HepG2 (cell line): ENCODE data around the gene DTX2. TPM values are rescaled to one million over a fixed set of nuclear protein-coding genes. Genes with fewer than 3 reads are reported as not detected.

Experiments used
- ATAC-seq: fragments of 200-7000 bp; cut with Tn5 transposase; 3 replicates; pipeline ENCODE4 v1.9.1; 2020; ENCODE audit warnings: mild to moderate bottlenecking, moderate library complexity
- BruUV-seq: library from RNA; stranded (reverse); fragments of 400-500 nt; replicated peaks from 2 replicates; lab custom pipeline; 2021; lab: Mats Ljungman, UMichigan
- CTCF ChIA-PET: fragments of 300-600 bp; formaldehyde crosslinking; extraction: SDS; loops from one replicate; lab custom pipeline; 2021; ENCODE audit warnings: low total read pairs, inconsistent platforms, low intra/inter-chr PET ratio; lab: Yijun Ruan, JAX
- POLR2A ChIA-PET: fragments of 350-600 bp; sonication (Branson Sonifier 250); formaldehyde crosslinking; loops from one replicate; lab custom pipeline; 2020; ENCODE audit warnings: antibody characterized with exemption, inconsistent platforms; lab: Yijun Ruan, JAX
- DNase-seq: peaks from one replicate; pipeline ENCODE4 v3.0.0-alpha.2; 2015; ENCODE audit warnings: low spot score
- FAIRE-seq: peaks from 3 replicates; lab custom pipeline; 2011; peaks lifted over from hg19 to GRCh38; lab: Jason Lieb, UNC
- H2AFZ ChIP-seq: one replicate; pipeline ENCODE4 v1.6.1; 2011; ENCODE audit warnings: low read length, inconsistent platforms
- H3K27ac ChIP-seq: fragments of 300-600 bp; 3 replicates; pipeline ENCODE4 v1.8.0; 2011; ENCODE audit warnings: mixed run types, mild to moderate bottlenecking, mixed read lengths, low read length, inconsistent platforms; ENCODE audit not compliant: insufficient read depth; ENCODE audit errors: extremely low read length
- H3K27me3 ChIP-seq, 2 experiments: fragments of 200-600 bp in 1 of 2; 2 replicates in 1 of 2; 3 replicates in 1 of 2; pipeline versions ENCODE4 v1.6.0 to v1.8.0; 2011; ENCODE audit warnings: low read length in 2 of 2, mild to moderate bottlenecking in 2 of 2, moderate library complexity in 2 of 2, inconsistent platforms in 1 of 2; ENCODE audit not compliant: insufficient read depth in 2 of 2, control insufficient read depth in 1 of 2
- H3K36me3 ChIP-seq, 2 experiments: fragments of 200-600 bp in 1 of 2; replicated peaks in 1 of 2; 2 replicates in 1 of 2; 3 replicates in 1 of 2; pipeline versions ENCODE4 v1.5.1 to v1.8.0; 2011; ENCODE audit warnings: low read length in 2 of 2, inconsistent platforms in 1 of 2; ENCODE audit not compliant: insufficient read depth in 2 of 2, control insufficient read depth in 1 of 2
- H3K4me1 ChIP-seq: 2 replicates; pipeline ENCODE4 v1.5.1; 2012; ENCODE audit warnings: low read length, inconsistent platforms; ENCODE audit not compliant: insufficient read depth
- H3K4me2 ChIP-seq: 2 replicates; pipeline ENCODE4 v1.6.0; 2011; ENCODE audit warnings: low read depth, low read length, inconsistent platforms
- H3K4me3 ChIP-seq, 3 experiments: fragments of 200-600 bp in 1 of 3; sonication (generic), shearing (Covaris generic) in 1 of 3; replicated peaks in 1 of 3; 2 replicates each; pipeline ENCODE4 v1.5.1; 2011 to 2016; ENCODE audit warnings: low read length in 3 of 3, inconsistent platforms in 2 of 3, low read depth in 2 of 3, mild to moderate bottlenecking in 2 of 3, control low read depth in 1 of 3, mixed read lengths in 1 of 3; ENCODE audit not compliant: insufficient read depth in 1 of 3
- H3K79me2 ChIP-seq: one replicate; pipeline ENCODE4 v1.6.1; 2011; ENCODE audit warnings: low read length, inconsistent platforms; ENCODE audit not compliant: insufficient read depth
- H3K9ac ChIP-seq: 2 replicates; pipeline ENCODE4 v1.6.0; 2011; ENCODE audit warnings: mild to moderate bottlenecking, low read depth, low read length, inconsistent platforms; ENCODE audit not compliant: insufficient read depth
- H3K9me3 ChIP-seq: 2 replicates; pipeline ENCODE4 v1.5.1; 2012; ENCODE audit warnings: mild to moderate bottlenecking, low read length
- H4K20me1 ChIP-seq: 2 replicates; pipeline ENCODE4 v1.6.0; 2011; ENCODE audit warnings: inconsistent platforms, mild to moderate bottlenecking, low read length, moderate library complexity; ENCODE audit not compliant: insufficient read depth
- CREB3 ChIP-seq: sonication (generic); formaldehyde crosslinking; IDR thresholded peaks from 2 replicates; pipeline ENCODE4 v1.5.0; 2020; ENCODE audit warnings: missing genetic modification reagents
- EZH2 ChIP-seq: conservative IDR thresholded peaks from 2 replicates; pipeline ENCODE4 v1.6.1; 2012; ENCODE audit warnings: mild to moderate bottlenecking, low read depth, low read length, moderate library complexity
- GABPA ChIP-seq, 2 experiments: IDR thresholded peaks; 2 replicates each; pipeline ENCODE4 v1.6.1; 2011 to 2016; ENCODE audit warnings: low read depth in 2 of 2, low read length in 1 of 2, missing biosample characterization in 1 of 2, missing genetic modification characterization in 1 of 2
- KMT2A ChIP-seq: sonication (generic); formaldehyde crosslinking; IDR thresholded peaks from 2 replicates; pipeline ENCODE4 v1.4.0; 2020; ENCODE audit warnings: missing genetic modification reagents
- RFXANK ChIP-seq: IDR thresholded peaks from 2 replicates; pipeline ENCODE4 v1.6.1; 2016
- THAP7 ChIP-seq: sonication (generic); formaldehyde crosslinking; IDR thresholded peaks from 2 replicates; pipeline ENCODE4 v1.8.1; 2023; ENCODE audit warnings: mild to moderate bottlenecking, missing genetic modification reagents
- YEATS4 ChIP-seq: sonication (generic); formaldehyde crosslinking; IDR thresholded peaks from 2 replicates; pipeline ENCODE4 v1.4.0; 2020; ENCODE audit warnings: missing genetic modification reagents, borderline replicate concordance
- ZNF225 ChIP-seq: sonication (generic); formaldehyde crosslinking; IDR thresholded peaks from 2 replicates; pipeline ENCODE4 v1.4.0; 2020; ENCODE audit warnings: mild to moderate bottlenecking, missing genetic modification reagents
- ZNF563 ChIP-seq: sonication (generic); formaldehyde crosslinking; IDR thresholded peaks from 2 replicates; pipeline ENCODE4 v1.8.0; 2022; ENCODE audit warnings: mild to moderate bottlenecking, moderate library complexity, missing genetic modification reagents
- ZNF687 ChIP-seq: sonication (generic); formaldehyde crosslinking; IDR thresholded peaks from 2 replicates; pipeline ENCODE4 v1.5.1; 2020; ENCODE audit warnings: mild to moderate bottlenecking, missing genetic modification reagents, moderate library complexity
- ZNF792 ChIP-seq: IDR thresholded peaks from 2 replicates; pipeline ENCODE4 v1.6.1; 2016
- ZSCAN30 ChIP-seq: sonication (generic); formaldehyde crosslinking; IDR thresholded peaks from 2 replicates; pipeline ENCODE4 v1.5.0; 2020; ENCODE audit warnings: mild to moderate bottlenecking, missing genetic modification reagents
- WGBS: methylation state at CpG from one replicate; pipeline ENCODE4 v1.1.6; 2017; ENCODE audit warnings: low lambda C conversion rate; 5-methylcytosine and 5-hydroxymethylcytosine counted together
- in situ Hi-C: cut with HindIII; loops from 2 replicates; pipeline ENCODE4 v1.10.0; 2017; ENCODE audit warnings: low pct_unique_long_range_greater_than_20kb; ENCODE audit not compliant: extremely low pct_ligation_motif_present
- intact Hi-C: fragments of 100-400 bp; cut with micrococcal nuclease; formaldehyde crosslinking; loops from one replicate; pipeline ENCODE4 v1.10.0; 2022; ENCODE audit not compliant: unreplicated experiment
- polyA plus RNA-seq, 8 experiments: library from polyadenylated mRNA; depleted of rRNA in 3 of 8; stranded (reverse) in 7 of 8; unstranded in 1 of 8; fragments of >200 nt; fragmentation: Illumina TruSeq in 4 of 8; extraction: Trizol in 4 of 8; gene quantifications; 2 replicates each; pipeline versions ENCODE4 v1.2.1 to v1.2.3, GENCODE V29; 2011 to 2016; ENCODE audit warnings: low read depth in 4 of 8, missing spikeins in 1 of 8, mixed read lengths in 1 of 8; ENCODE audit not compliant: insufficient read depth in 1 of 8
- total RNA-seq, 5 experiments: library from RNA; depleted of rRNA; stranded (reverse); fragments of >200 nt; fragmentation: Illumina TruSeq; extraction: Trizol; gene quantifications; 2 replicates each; pipeline ENCODE4 v1.2.3, GENCODE V29; 2016; ENCODE audit warnings: low read depth in 1 of 5

The DTX2 gene
- total and polyA plus RNA-seq, 2 of the 13 experiments (the other 11 are each of a cell fraction or from before 2014, with no cell fraction given): 5.5 to 6.2 TPM

- no peak overlapping the region for H2AFZ ChIP-seq
- CTCF ChIA-PET: interaction anchor here (0.5 kb wide), 1 partner anchor 158 kb away, joined by 3 read pairs; no protein-coding TSS in a partner anchor
- H3K9ac ChIP-seq: no peak overlapping the region
- no peaks in the 10 kb centered on the region for H3K36me3 ChIP-seq
- BruUV-seq: no TSS peak
- TF ChIP-seq ZNF687 (no peak), CREB3 (no peak), ZNF225 (no peak), KMT2A (CRISPR knock-in tag) (no peak), ZSCAN30 (no peak), ZNF792 (CRISPR knock-in tag) (no peak), YEATS4 (CRISPR knock-in tag) (no peak), THAP7 (CRISPR knock-in tag) (no peak), EZH2 (no peak), RFXANK (CRISPR knock-in tag) (no peak), ZNF563 (no peak), GABPA (IDR thresholded peaks at IDR 0.05; ENCODE audit: low read depth, low read length) (no peak), GABPA (CRISPR knock-in tag; IDR thresholded peaks at IDR 0.05; ENCODE audit: low read depth) (no peak)
- H3K27me3 ChIP-seq: peaks cover 5 to 28% of the 10 kb centered on the region in 2 experiments; a peak in 3 of 5 replicates
- H3K9me3 ChIP-seq: no peaks in the 10 kb centered on the region
- no peak for DNase-seq
- 18% methylated on average over 5 of the region's 5 CpGs for WGBS
- in situ Hi-C loops: no loop called here
- intact Hi-C loops: no loop called here
- POLR2A ChIA-PET: no interaction called here
- ATAC-seq: no peak
- peaks cover 24% of the 10 kb centered on the region; the same call in 1 of the 2 replicates for H3K4me1 ChIP-seq
- no peaks in the 10 kb centered on the region for H4K20me1 ChIP-seq
- no peaks in the 10 kb centered on the region for H3K79me2 ChIP-seq
- no peak overlapping the region for H3K4me2 ChIP-seq
- H3K27ac ChIP-seq: no peak overlapping the region
- H3K4me3 ChIP-seq: no peak overlapping the region
- FAIRE-seq: no peak
Measured at GRCh38 chr7:76427635-76428034, 33.9 kb upstream of the DTX2 start.
